A549 (cell line): ENCODE results near the gene UMODL1. TPM values are rescaled to one million over a fixed set of nuclear protein-coding genes. Genes with fewer than 3 reads are reported as not detected.

Experiments
- ATAC-seq, 2 experiments: fragments of 200-7000 bp in 1 of 2; fragments of >200 bp in 1 of 2; cut with Nextera tagmentation in 1 of 2; cut with Tn5 transposase in 1 of 2; 3 replicates each; pipeline versions ENCODE4 v1.8.0 to v1.9.1; 2018 to 2020; ENCODE audit warnings: mild to moderate bottlenecking in 1 of 2, moderate library complexity in 1 of 2
- CTCF ChIA-PET: fragments of 300-600 bp; sonication (Branson Sonifier 250); formaldehyde crosslinking; extraction: SDS; loops from one replicate; lab custom pipeline; 2021; ENCODE audit warnings: antibody characterized with exemption, inconsistent platforms; lab: Yijun Ruan, JAX
- POLR2A ChIA-PET: fragments of 350-600 bp; formaldehyde crosslinking; extraction: SDS; loops from one replicate; lab custom pipeline; 2021; ENCODE audit warnings: antibody characterized with exemption, inconsistent platforms; lab: Yijun Ruan, JAX
- DNase-seq, 2 experiments: peaks; one replicate each; pipeline versions ENCODE4 v3.0.0 to v3.0.0-alpha.2; 2011 to 2016; ENCODE audit warnings: low read depth in 1 of 2, low spot score in 1 of 2
- FAIRE-seq: peaks from 2 replicates; lab custom pipeline; 2011; peaks lifted over from hg19 to GRCh38; lab: Jason Lieb, UNC
- H3K27ac ChIP-seq, 2 experiments: fragments of >200 bp; sonication (Bioruptor Twin); formaldehyde crosslinking; 3 replicates each; pipeline ENCODE4 v1.5.1; 2016 to 2017
- H3K4me1 ChIP-seq: fragments of >200 bp; sonication (Bioruptor Twin); formaldehyde crosslinking; 3 replicates; pipeline ENCODE4 v1.6.1; 2016
- H3K4me2 ChIP-seq: fragments of >200 bp; sonication (Bioruptor Twin); formaldehyde crosslinking; 3 replicates; pipeline ENCODE4 v1.6.1; 2016
- H3K4me3 ChIP-seq: fragments of >200 bp; sonication (Bioruptor Twin); formaldehyde crosslinking; 3 replicates; pipeline ENCODE4 v1.5.1; 2016
- H3K9me3 ChIP-seq: fragments of >200 bp; sonication (Bioruptor Twin); formaldehyde crosslinking; 3 replicates; pipeline ENCODE4 v1.6.1; 2016
- BHLHE40 ChIP-seq: IDR thresholded peaks from 2 replicates; pipeline ENCODE4 v1.6.1; 2012; ENCODE audit warnings: low read depth, low read length, inconsistent platforms
- CBX2 ChIP-seq: fragments of 200-600 bp; sonication (generic); IDR thresholded peaks from 2 replicates; pipeline ENCODE4 v1.6.1; 2016; ENCODE audit warnings: low read depth, mild to moderate bottlenecking, borderline replicate concordance
- CBX8 ChIP-seq: fragments of 200-600 bp; sonication (generic); IDR thresholded peaks from 2 replicates; pipeline ENCODE4 v1.6.1; 2016
- CHD4 ChIP-seq: fragments of 200-600 bp; sonication (generic); IDR thresholded peaks from 2 replicates; pipeline ENCODE4 v1.6.1; 2016; ENCODE audit warnings: antibody characterized with exemption, mild to moderate bottlenecking, borderline replicate concordance
- CTCF ChIP-seq: fragments of >200 bp; sonication (Bioruptor Twin); formaldehyde crosslinking; IDR thresholded peaks from 3 replicates; pipeline ENCODE4 v1.5.1; 2016
- ESRRA ChIP-seq: fragments of 150-350 bp; IDR thresholded peaks from 2 replicates; pipeline ENCODE4 v1.6.1; 2014; ENCODE audit warnings: mild to moderate bottlenecking, low read length, borderline replicate concordance
- HMGXB4 ChIP-seq: fragments of 250-450 bp; sonication (Bioruptor Pico); IDR thresholded peaks from 2 replicates; pipeline ENCODE4 v1.5.0; 2021; ENCODE audit warnings: mild to moderate bottlenecking, moderate library complexity, borderline replicate concordance
- HOXA7 ChIP-seq: fragments of 250-450 bp; sonication (Bioruptor Pico); IDR thresholded peaks from 2 replicates; pipeline ENCODE4 v1.5.0; 2020; ENCODE audit warnings: mild to moderate bottlenecking, moderate library complexity
- HOXB5 ChIP-seq: fragments of 250-450 bp; sonication (Bioruptor Pico); IDR thresholded peaks from 2 replicates; pipeline ENCODE4 v1.5.0; 2020; ENCODE audit warnings: mild to moderate bottlenecking, moderate library complexity
- JUNB ChIP-seq: fragments of >200 bp; sonication (Bioruptor Twin); formaldehyde crosslinking; IDR thresholded peaks from 2 replicates; pipeline ENCODE4 v1.6.1; 2016
- KDM1A ChIP-seq: fragments of 200-600 bp; sonication (generic); IDR thresholded peaks from 2 replicates; pipeline ENCODE4 v1.6.1; 2016; ENCODE audit warnings: low read depth, mild to moderate bottlenecking
- MAFK ChIP-seq: fragments of 450-650 bp; IDR thresholded peaks from 2 replicates; pipeline ENCODE4 v1.6.1; 2014; ENCODE audit not compliant: partially characterized antibody
- MAX ChIP-seq: IDR thresholded peaks from 2 replicates; pipeline ENCODE4 v1.6.1; 2012
- MYC ChIP-seq: IDR thresholded peaks from 2 replicates; pipeline ENCODE4 v1.6.1; 2012; ENCODE audit warnings: mild to moderate bottlenecking, inconsistent platforms, low read length, improper control_type of control experiment, borderline replicate concordance
- NPAS2 ChIP-seq: fragments of 250-450 bp; sonication (Bioruptor Pico); IDR thresholded peaks from 2 replicates; pipeline ENCODE4 v1.8.0; 2022; ENCODE audit warnings: mild to moderate bottlenecking, moderate library complexity, borderline replicate concordance
- PHF8 ChIP-seq: fragments of 200-600 bp; sonication (generic); IDR thresholded peaks from 2 replicates; pipeline ENCODE4 v1.6.1; 2016; ENCODE audit warnings: low read depth, mild to moderate bottlenecking, antibody characterized with exemption, moderate library complexity, borderline replicate concordance
- RFX5 ChIP-seq: fragments of 450-650 bp; IDR thresholded peaks from 2 replicates; pipeline ENCODE4 v1.7.1; 2014; ENCODE audit warnings: antibody characterized with exemption, mild to moderate bottlenecking, moderate library complexity
- TFCP2L1 ChIP-seq: fragments of 250-450 bp; sonication (Bioruptor Pico); IDR thresholded peaks from 2 replicates; pipeline ENCODE4 v1.5.0; 2021; ENCODE audit warnings: mild to moderate bottlenecking
- TP53 ChIP-seq: fragments of 250-450 bp; sonication (Bioruptor Pico); IDR thresholded peaks from 2 replicates; pipeline ENCODE4 v1.5.0; 2021; ENCODE audit warnings: mild to moderate bottlenecking, moderate library complexity
- ZFP36 ChIP-seq: fragments of 450-650 bp; IDR thresholded peaks from 2 replicates; pipeline ENCODE4 v1.6.1; 2014; ENCODE audit warnings: borderline replicate concordance; ENCODE audit not compliant: partially characterized antibody
- ZNF302 ChIP-seq: fragments of 250-450 bp; sonication (Bioruptor Pico); IDR thresholded peaks from 2 replicates; pipeline ENCODE4 v1.9.0; 2021; ENCODE audit warnings: inconsistent platforms, mild to moderate bottlenecking, moderate library complexity
- whole genome bisulfite sequencing: methylation state at CpG from one replicate; pipeline ENCODE4 v1.1.6; 2017; ENCODE audit errors: missing lambda C conversion rate; 5-methylcytosine and 5-hydroxymethylcytosine counted together
- polyA plus RNA-seq, 4 experiments: library from polyadenylated mRNA; depleted of rRNA in 3 of 4; stranded (reverse); fragments of >200 nt; fragmentation: RNase III in 1 of 4; extraction: RNeasy Plus Mini Kit Qiagen cat#74134 plus additional on column Dnase treatment in 1 of 4; gene quantifications; 2 replicates in 3 of 4; 3 replicates in 1 of 4; pipeline ENCODE4 v1.2.3, GENCODE V29; 2011 to 2017

Gene UMODL1
- polyA plus RNA-seq, 2 of the 4 experiments (the other 2 are of a cell fraction) = not detected

GRCh38 chr21:42108554-42109340 is 37.6 kb downstream of the UMODL1 start:
- FAIRE-seq (no peak), ATAC-seq (no peak), DNase-seq (no peak)
- no peaks in the 10 kb centered on the region for H3K9me3 ChIP-seq
- no peak overlapping the region for H3K27ac ChIP-seq
- CTCF ChIA-PET = interaction anchor here (0.6 to 4.9 kb wide), 24 partner anchors 9 to 826 kb away, joined by 3 to 38 read pairs (median 5); no protein-coding TSS in a partner anchor
- H3K4me1 ChIP-seq = 0 out of 3 replicates have a peak, but pooled peaks cover under 1% of the 10 kb centered on the region
- 72% methylated on average over 5 of the region's 26 CpGs for WGBS
- no peak overlapping the region for H3K4me3 ChIP-seq
- TF ChIP-seq MAX (no peak), CBX2 (no peak), TFCP2L1 (CRISPR knock-in tag) (no peak), ZNF302 (CRISPR knock-in tag) (no peak), NPAS2 (no peak), RFX5 (no peak), HOXB5 (CRISPR knock-in tag) (no peak), KDM1A (no peak), HOXA7 (CRISPR knock-in tag) (no peak)
- POLR2A ChIA-PET = no interaction called here
- no peak overlapping the region for H3K4me2 ChIP-seq

- WGBS = 60% methylated on average over 1 of the region's 14 CpGs
- ChIA-PET CTCF (interaction anchor here (1.2 to 4.9 kb wide), 6 partner anchors 8 to 497 kb away, joined by 3 to 38 read pairs (median 16); no protein-coding TSS in a partner anchor), POLR2A (no interaction called here)
- TF ChIP-seq CBX2 (no peak), MAFK (no peak), BHLHE40 (no peak), ESRRA (no peak)
- H3K4me2 ChIP-seq = no peak overlapping the region
- no peaks in the 10 kb centered on the region for H3K9me3 ChIP-seq
- peaks cover 4% of the 10 kb centered on the region; the same call in 1 of the 3 replicates for H3K4me1 ChIP-seq
- H3K27ac ChIP-seq = no peak overlapping the region
- FAIRE-seq (no peak), ATAC-seq (no peak), DNase-seq (no peak)
- H3K4me3 ChIP-seq = no peak overlapping the region
Observed at GRCh38 chr21:42109473-42109872, 38.4 kb downstream of the UMODL1 start.

GRCh38 chr21:42109873-42110525 is 38.9 kb downstream of the UMODL1 start:
- ChIA-PET CTCF (interaction anchor here (0.8 to 4.9 kb wide), 3 partner anchors 17 to 497 kb away, joined by 3 to 18 read pairs (median 7); no protein-coding TSS in a partner anchor), POLR2A (no interaction called here)
- no peak overlapping the region for H3K27ac ChIP-seq
- H3K4me1 ChIP-seq = peaks cover 4% of the 10 kb centered on the region; the same call in 1 of the 3 replicates
- H3K4me3 ChIP-seq = no peak overlapping the region
- no peaks in the 10 kb centered on the region for H3K9me3 ChIP-seq
- WGBS = 70% methylated on average over 17 of the region's 17 CpGs
- no peak for FAIRE-seq
- ATAC-seq = no peak
- no peak overlapping the region for H3K4me2 ChIP-seq
- TF ChIP-seq MAX (no peak), PHF8 (no peak), CHD4 (no peak), TP53 (CRISPR knock-in tag) (no peak), CBX8 (no peak), JUNB (no peak), CTCF (no peak), ZFP36 (no peak), HMGXB4 (CRISPR knock-in tag) (no peak), NPAS2 (no peak), ESRRA (no peak), MYC (no peak), ZNF302 (CRISPR knock-in tag) (no peak)
- TF ChIP-seq, all 56 proteins: peak for 0
- DNase-seq = no peak
